HepG2 (cell line): Measurements from ENCODE around the gene PKP3. TPM values are rescaled to one million over a fixed set of nuclear protein-coding genes. Genes with fewer than 3 reads are reported as not detected.

Source experiments
- ARHGAP35 ChIP-seq: sonication (generic); formaldehyde crosslinking; IDR thresholded peaks from 2 replicates; pipeline ENCODE4 v1.9.0; 2022; ENCODE audit warnings: mild to moderate bottlenecking, inconsistent platforms, moderate library complexity, missing genetic modification reagents, borderline replicate concordance
- EZH2 ChIP-seq: conservative IDR thresholded peaks from 2 replicates; pipeline ENCODE4 v1.6.1; 2012; ENCODE audit warnings: mild to moderate bottlenecking, low read depth, low read length, moderate library complexity
- GABPA ChIP-seq, 2 experiments: IDR thresholded peaks; 2 replicates each; pipeline ENCODE4 v1.6.1; 2011 to 2016; ENCODE audit warnings: low read depth in 2 of 2, low read length in 1 of 2, missing biosample characterization in 1 of 2, missing genetic modification characterization in 1 of 2
- NCOR1 ChIP-seq: fragments of 200-600 bp; sonication (generic); IDR thresholded peaks from 2 replicates; pipeline ENCODE4 v1.7.0; 2017; ENCODE audit warnings: antibody characterized with exemption, low read length, borderline replicate concordance
- NR2F6 ChIP-seq, 2 experiments: IDR thresholded peaks; 2 replicates each; pipeline ENCODE4 v1.6.1; 2016; ENCODE audit warnings: antibody characterized with exemption in 1 of 2, mild to moderate bottlenecking in 1 of 2
- PHF8 ChIP-seq: sonication (generic); formaldehyde crosslinking; IDR thresholded peaks from 2 replicates; pipeline ENCODE4 v1.5.0; 2020; ENCODE audit warnings: missing genetic modification reagents
- SP1 ChIP-seq, 2 experiments: fragments of 450-650 bp in 1 of 2; sonication (generic) in 1 of 2; formaldehyde crosslinking in 1 of 2; IDR thresholded peaks; 2 replicates each; pipeline versions ENCODE4 v1.4.0 to v1.6.1; 2016 to 2020; ENCODE audit warnings: missing genetic modification reagents in 1 of 2
- TGIF2 ChIP-seq: IDR thresholded peaks from 2 replicates; pipeline ENCODE4 v1.6.1; 2016; ENCODE audit warnings: control low read depth, missing compliant biosample characterization
- ZBTB38 ChIP-seq: sonication (generic); formaldehyde crosslinking; IDR thresholded peaks from 2 replicates; pipeline ENCODE4 v1.5.1; 2020; ENCODE audit warnings: mild to moderate bottlenecking, missing genetic modification reagents
- ZEB1 ChIP-seq: IDR thresholded peaks from 2 replicates; pipeline ENCODE4 v1.6.1; 2012; ENCODE audit warnings: mild to moderate bottlenecking, low read depth, inconsistent platforms; ENCODE audit not compliant: insufficient replicate concordance
- ZNF225 ChIP-seq: sonication (generic); formaldehyde crosslinking; IDR thresholded peaks from 2 replicates; pipeline ENCODE4 v1.4.0; 2020; ENCODE audit warnings: mild to moderate bottlenecking, missing genetic modification reagents
- ZNF792 ChIP-seq: IDR thresholded peaks from 2 replicates; pipeline ENCODE4 v1.6.1; 2016
- polyA plus RNA-seq, 8 experiments: library from polyadenylated mRNA; depleted of rRNA in 3 of 8; stranded (reverse) in 7 of 8; unstranded in 1 of 8; fragments of >200 nt; fragmentation: Illumina TruSeq in 4 of 8; extraction: Trizol in 4 of 8; gene quantifications; 2 replicates each; pipeline versions ENCODE4 v1.2.1 to v1.2.3, GENCODE V29; 2011 to 2016; ENCODE audit warnings: low read depth in 4 of 8, missing spikeins in 1 of 8, mixed read lengths in 1 of 8; ENCODE audit not compliant: insufficient read depth in 1 of 8
- total RNA-seq, 5 experiments: library from RNA; depleted of rRNA; stranded (reverse); fragments of >200 nt; fragmentation: Illumina TruSeq; extraction: Trizol; gene quantifications; 2 replicates each; pipeline ENCODE4 v1.2.3, GENCODE V29; 2016; ENCODE audit warnings: low read depth in 1 of 5
- TF ChIP-seq, protein P1 (sequence below): sonication (generic); formaldehyde crosslinking; IDR thresholded peaks from 2 replicates; pipeline ENCODE4 v1.5.1; 2020; ENCODE audit warnings: missing genetic modification reagents, mild to moderate bottlenecking, borderline replicate concordance
- TF ChIP-seq, protein P2 (sequence below): sonication (generic); formaldehyde crosslinking; conservative IDR thresholded peaks from 2 replicates; pipeline ENCODE4 v1.4.0; 2020; ENCODE audit warnings: missing genetic modification reagents
- TF ChIP-seq, protein P3 (sequence below): IDR thresholded peaks from 2 replicates; pipeline ENCODE4 v1.6.1; 2018; ENCODE audit warnings: missing genetic modification reagents, mild to moderate bottlenecking, missing compliant biosample characterization
- TF ChIP-seq, protein P4 (sequence below): sonication (generic); formaldehyde crosslinking; IDR thresholded peaks from 2 replicates; pipeline ENCODE4 v1.5.0; 2020; ENCODE audit warnings: mild to moderate bottlenecking, missing genetic modification reagents, moderate library complexity
- TF ChIP-seq, protein P5 (sequence below): sonication (generic); formaldehyde crosslinking; conservative IDR thresholded peaks from 2 replicates; pipeline ENCODE4 v1.8.0; 2022; ENCODE audit warnings: low read depth, missing genetic modification reagents
- TF ChIP-seq, protein P6 (sequence below): IDR thresholded peaks from 2 replicates; pipeline ENCODE4 v1.6.1; 2016; ENCODE audit warnings: low read depth, borderline replicate concordance

Gene PKP3
- total and polyA plus RNA-seq, 2 of the 13 experiments (the other 11 are each of a cell fraction or from before 2014, with no cell fraction given): 18.0 to 28.7 TPM

DNA sequence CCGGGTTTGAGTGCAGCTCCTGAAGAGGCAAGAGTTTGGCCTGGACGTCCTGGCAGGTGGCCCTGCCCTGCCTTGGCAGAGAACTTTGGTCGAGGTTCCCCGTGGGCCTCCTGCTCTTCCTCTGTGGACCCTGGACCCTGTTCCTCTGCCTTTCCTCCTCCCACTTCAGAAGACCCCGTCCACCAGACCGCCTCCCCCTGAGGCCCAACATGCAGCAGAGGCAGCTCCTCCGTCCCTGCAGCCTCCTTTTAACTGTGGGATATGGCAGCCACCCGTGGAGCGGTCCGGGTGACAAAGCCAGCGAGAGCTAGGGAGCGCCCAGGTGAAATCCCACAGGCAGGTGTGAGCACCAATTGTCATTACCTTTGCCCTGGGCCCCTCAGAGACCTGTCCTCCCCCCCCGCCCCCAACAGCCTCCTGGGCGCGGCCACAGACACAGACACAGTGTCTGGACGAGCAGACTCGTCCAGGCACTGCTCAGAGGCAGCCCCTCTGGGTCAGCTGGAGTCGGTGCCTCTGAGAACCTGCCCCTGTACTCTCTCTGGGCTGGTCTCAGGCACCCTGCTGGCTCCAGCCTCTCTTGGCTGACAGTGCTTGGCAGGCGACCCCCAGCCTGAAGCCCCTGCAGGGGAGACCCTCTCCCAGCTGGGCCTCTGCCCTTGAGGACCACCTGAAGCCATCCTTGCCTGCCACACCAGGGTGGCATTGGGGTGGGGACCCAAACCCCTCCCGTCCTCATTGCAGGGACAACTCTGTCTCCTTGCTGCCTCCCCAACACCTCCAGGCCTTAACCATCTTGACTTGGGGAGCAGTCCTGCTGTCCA is 52.0 kb downstream of the PKP3 start (continued):
- TF ChIP-seq, protein P1, sequence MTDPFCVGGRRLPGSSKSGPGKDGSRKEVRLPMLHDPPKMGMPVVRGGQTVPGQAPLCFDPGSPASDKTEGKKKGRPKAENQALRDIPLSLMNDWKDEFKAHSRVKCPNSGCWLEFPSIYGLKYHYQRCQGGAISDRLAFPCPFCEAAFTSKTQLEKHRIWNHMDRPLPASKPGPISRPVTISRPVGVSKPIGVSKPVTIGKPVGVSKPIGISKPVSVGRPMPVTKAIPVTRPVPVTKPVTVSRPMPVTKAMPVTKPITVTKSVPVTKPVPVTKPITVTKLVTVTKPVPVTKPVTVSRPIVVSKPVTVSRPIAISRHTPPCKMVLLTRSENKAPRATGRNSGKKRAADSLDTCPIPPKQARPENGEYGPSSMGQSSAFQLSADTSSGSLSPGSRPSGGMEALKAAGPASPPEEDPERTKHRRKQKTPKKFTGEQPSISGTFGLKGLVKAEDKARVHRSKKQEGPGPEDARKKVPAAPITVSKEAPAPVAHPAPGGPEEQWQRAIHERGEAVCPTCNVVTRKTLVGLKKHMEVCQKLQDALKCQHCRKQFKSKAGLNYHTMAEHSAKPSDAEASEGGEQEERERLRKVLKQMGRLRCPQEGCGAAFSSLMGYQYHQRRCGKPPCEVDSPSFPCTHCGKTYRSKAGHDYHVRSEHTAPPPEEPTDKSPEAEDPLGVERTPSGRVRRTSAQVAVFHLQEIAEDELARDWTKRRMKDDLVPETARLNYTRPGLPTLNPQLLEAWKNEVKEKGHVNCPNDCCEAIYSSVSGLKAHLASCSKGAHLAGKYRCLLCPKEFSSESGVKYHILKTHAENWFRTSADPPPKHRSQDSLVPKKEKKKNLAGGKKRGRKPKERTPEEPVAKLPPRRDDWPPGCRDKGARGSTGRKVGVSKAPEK (CRISPR knock-in tag): 0 out of 2 replicates have a peak, but pooled peaks have one; percentile 13
- TF ChIP-seq TGIF2 (CRISPR knock-in tag) (no peak), ZBTB38 (CRISPR knock-in tag) (no peak), EZH2 (no peak), NR2F6 (IDR thresholded peaks at IDR 0.05) (0 out of 2 replicates have a peak, but pooled peaks have one; percentile 14), NR2F6 (CRISPR knock-in tag; IDR thresholded peaks at IDR 0.05) (no peak), NCOR1 (peak; percentile 73), GABPA (IDR thresholded peaks at IDR 0.05; ENCODE audit: low read depth, low read length) (no peak), GABPA (CRISPR knock-in tag; IDR thresholded peaks at IDR 0.05; ENCODE audit: low read depth) (peak; percentile 45; the same call in 1 of the 2 replicates), ZNF792 (CRISPR knock-in tag) (0 out of 2 replicates have a peak, but pooled peaks have one; percentile 8), SP1 (IDR thresholded peaks at IDR 0.05) (no peak), SP1 (CRISPR knock-in tag; IDR thresholded peaks at IDR 0.05) (0 out of 2 replicates have a peak, but pooled peaks have one; percentile 11), ZEB1 (peak; percentile 96), ZNF225 (CRISPR knock-in tag) (no peak), ARHGAP35 (no peak), PHF8 (CRISPR knock-in tag) (peak; percentile 40)
- TF ChIP-seq, protein P2, sequence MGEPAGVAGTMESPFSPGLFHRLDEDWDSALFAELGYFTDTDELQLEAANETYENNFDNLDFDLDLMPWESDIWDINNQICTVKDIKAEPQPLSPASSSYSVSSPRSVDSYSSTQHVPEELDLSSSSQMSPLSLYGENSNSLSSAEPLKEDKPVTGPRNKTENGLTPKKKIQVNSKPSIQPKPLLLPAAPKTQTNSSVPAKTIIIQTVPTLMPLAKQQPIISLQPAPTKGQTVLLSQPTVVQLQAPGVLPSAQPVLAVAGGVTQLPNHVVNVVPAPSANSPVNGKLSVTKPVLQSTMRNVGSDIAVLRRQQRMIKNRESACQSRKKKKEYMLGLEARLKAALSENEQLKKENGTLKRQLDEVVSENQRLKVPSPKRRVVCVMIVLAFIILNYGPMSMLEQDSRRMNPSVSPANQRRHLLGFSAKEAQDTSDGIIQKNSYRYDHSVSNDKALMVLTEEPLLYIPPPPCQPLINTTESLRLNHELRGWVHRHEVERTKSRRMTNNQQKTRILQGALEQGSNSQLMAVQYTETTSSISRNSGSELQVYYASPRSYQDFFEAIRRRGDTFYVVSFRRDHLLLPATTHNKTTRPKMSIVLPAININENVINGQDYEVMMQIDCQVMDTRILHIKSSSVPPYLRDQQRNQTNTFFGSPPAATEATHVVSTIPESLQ: no peak
- TF ChIP-seq, protein P3, sequence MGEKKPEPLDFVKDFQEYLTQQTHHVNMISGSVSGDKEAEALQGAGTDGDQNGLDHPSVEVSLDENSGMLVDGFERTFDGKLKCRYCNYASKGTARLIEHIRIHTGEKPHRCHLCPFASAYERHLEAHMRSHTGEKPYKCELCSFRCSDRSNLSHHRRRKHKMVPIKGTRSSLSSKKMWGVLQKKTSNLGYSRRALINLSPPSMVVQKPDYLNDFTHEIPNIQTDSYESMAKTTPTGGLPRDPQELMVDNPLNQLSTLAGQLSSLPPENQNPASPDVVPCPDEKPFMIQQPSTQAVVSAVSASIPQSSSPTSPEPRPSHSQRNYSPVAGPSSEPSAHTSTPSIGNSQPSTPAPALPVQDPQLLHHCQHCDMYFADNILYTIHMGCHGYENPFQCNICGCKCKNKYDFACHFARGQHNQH (CRISPR knock-in tag): no peak; the same call in 1 of the 2 replicates
- TF ChIP-seq, protein P4, sequence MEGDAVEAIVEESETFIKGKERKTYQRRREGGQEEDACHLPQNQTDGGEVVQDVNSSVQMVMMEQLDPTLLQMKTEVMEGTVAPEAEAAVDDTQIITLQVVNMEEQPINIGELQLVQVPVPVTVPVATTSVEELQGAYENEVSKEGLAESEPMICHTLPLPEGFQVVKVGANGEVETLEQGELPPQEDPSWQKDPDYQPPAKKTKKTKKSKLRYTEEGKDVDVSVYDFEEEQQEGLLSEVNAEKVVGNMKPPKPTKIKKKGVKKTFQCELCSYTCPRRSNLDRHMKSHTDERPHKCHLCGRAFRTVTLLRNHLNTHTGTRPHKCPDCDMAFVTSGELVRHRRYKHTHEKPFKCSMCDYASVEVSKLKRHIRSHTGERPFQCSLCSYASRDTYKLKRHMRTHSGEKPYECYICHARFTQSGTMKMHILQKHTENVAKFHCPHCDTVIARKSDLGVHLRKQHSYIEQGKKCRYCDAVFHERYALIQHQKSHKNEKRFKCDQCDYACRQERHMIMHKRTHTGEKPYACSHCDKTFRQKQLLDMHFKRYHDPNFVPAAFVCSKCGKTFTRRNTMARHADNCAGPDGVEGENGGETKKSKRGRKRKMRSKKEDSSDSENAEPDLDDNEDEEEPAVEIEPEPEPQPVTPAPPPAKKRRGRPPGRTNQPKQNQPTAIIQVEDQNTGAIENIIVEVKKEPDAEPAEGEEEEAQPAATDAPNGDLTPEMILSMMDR: no peak
- TF ChIP-seq, protein P5, sequence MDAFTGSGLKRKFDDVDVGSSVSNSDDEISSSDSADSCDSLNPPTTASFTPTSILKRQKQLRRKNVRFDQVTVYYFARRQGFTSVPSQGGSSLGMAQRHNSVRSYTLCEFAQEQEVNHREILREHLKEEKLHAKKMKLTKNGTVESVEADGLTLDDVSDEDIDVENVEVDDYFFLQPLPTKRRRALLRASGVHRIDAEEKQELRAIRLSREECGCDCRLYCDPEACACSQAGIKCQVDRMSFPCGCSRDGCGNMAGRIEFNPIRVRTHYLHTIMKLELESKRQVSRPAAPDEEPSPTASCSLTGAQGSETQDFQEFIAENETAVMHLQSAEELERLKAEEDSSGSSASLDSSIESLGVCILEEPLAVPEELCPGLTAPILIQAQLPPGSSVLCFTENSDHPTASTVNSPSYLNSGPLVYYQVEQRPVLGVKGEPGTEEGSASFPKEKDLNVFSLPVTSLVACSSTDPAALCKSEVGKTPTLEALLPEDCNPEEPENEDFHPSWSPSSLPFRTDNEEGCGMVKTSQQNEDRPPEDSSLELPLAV (CRISPR knock-in tag): no peak
- TF ChIP-seq, protein P6, sequence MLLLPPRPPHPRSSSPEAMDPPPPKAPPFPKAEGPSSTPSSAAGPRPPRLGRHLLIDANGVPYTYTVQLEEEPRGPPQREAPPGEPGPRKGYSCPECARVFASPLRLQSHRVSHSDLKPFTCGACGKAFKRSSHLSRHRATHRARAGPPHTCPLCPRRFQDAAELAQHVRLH (CRISPR knock-in tag): no peak
